Inferior parietal cortex (tissue), 1 donor: ENCODE results near the gene GCA.
A peak's percentile ranks its signal among the peaks of the same experiment; 100 is the strongest.

Experiments used
- DNase-seq: peaks from one replicate; pipeline ENCODE4 v3.0.0-alpha.2; 2016; ENCODE audit errors: extremely low spot score

The GCA gene

DNA sequence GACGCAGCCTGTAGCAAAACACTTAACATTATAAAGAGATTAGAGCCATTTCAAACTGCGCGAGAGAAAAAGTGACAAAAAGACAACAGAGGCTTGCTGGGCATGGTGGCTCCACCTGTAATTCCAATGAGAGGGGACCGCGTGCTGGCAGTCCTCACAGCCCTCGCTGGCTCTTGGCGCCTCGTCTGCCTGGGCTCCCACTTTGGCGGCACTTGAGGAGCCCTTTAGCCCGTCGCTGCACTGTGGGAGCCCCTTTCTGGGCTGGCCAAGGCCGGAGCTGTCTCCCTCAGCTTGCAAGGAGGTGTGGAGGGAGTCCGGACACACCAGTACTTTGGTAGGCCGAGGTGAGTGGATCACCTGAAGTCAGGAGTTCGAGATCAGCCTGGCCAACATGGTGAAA lies 16.1 kb upstream of the GCA start:
- DNase-seq, result no peak

DNA sequence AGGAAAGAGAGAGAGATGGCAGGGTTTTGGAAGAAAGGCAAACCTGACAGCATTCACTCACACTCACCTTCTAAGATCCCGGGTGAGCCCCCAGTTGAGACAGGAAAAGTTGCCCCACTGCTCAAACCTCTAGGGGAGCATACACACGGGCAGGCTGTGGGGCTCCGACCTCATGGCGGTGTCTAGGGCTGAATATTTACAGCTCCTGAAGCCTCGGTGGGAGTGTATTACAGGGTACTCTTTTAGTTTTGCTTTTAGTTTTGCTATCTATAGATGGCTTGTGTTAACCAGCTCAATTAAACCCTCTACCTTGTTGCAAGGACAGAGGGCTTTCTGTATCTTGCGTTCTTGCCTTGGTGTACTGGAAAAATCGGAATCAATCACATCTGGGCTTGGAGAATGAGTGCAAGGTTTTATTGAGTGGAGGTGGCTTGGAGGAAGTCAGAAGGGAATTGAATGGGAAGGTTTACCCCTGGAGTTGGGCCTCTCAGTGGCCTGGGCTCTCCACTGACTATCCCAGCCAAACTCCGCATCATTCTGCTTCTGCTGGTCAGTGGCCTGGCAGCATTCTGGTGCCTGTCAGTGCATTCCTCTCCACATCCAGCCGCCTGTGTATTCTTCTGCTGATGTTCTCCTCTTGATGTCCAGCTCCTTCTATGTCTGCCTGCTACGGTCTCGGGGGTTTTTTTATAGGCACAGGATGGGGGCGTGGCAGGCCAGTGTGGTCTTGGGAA lies 15.3 kb upstream of the GCA start:
- DNase-seq, result no peak

DNA sequence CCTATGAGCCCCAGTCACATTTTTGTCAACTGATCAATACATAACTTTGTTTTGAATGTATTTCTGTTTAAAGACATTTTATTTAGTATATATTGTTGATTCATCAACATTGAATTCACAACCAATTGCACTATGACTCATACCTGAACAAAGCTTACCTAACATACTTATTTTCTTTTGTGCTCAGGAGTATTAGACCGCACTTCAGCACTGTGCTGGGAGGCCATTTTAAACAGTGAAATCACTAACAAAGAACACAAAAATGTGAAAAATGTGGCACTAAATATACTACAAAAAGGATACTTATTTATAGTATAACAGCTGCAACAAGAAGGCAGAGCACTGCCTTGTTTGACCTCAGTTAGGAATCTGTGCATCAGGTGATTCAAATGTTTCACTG lies 13.1 kb upstream of the GCA start:
- no peak for DNase-seq

DNA sequence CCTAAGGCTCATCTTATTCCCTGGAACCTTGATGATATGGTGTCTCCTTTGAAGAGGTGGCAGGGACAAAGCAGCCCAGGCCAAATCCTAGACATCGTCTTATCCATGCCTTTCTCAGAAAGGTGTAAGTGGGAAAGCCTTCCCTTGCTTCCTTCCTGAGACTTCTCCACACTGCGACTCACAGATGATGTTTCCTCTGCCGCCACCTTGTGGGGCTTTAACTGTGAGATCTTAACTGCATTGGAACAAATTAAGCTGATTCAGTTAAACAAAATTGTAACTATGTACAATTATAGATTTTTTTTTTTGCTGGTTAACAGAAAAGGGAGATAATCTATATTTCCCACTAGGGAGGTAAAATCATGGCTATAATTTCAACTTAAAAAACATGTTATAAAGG lies 10.0 kb upstream of the GCA start:
- DNase-seq, result peak; percentile 67

DNA sequence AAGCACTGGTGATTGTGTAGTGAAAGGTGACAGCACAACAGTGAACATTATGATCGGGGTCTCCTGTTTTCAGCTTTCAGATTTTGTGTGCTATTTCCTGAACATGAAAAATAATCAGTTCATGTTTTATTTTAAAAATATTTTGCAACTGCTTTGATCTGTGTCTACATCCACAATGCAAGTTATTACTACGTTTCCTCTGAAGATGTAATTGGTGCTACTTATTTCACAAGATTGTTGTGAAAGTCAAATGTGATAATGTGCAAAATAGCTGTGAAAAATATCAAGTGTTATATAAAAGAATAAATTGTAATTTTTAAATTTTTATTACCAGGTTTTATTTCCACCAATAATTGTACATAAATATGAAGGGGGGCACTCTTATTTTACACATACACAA lies 6.1 kb upstream of the GCA start:
- DNase-seq, result no peak

DNA sequence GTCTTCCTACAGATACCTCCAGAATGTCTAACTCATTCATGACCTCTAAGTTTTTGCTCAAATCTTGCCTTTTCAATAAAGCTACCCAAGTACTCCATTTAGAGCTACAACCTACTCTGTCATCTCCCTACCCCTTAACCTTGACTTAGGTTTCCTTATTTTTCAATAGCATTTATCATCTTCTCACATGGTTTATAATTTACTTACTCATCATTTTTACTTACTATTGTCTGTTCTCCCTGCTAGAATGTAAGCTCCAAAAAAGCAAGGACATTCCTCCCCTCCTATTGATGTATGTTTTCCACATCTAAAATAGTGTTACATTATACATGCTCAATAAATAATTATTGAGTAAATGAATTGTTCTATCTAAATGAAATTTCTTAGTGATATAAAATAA lies 3.1 kb upstream of the GCA start:
- no peak for DNase-seq

DNA sequence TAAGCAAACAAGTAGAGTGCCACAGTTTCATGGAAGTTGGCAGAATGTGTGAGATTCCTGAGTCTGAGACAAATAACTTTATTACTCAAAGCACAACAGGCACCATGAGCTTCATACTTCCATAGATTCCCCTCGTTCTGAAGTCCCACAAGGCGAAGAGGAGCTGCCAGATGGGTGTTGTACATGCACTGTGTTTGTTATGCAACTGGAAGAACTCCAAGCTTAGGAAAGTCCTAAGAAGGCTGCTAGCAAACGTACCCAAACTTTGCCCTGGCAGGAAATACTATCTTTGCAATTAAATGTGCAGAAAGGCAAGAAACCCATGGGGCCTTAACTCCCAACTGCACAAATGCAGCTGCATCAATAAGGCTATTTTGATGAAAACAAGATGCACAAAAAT lies 1.6 kb upstream of the GCA start:
- no peak for DNase-seq

DNA sequence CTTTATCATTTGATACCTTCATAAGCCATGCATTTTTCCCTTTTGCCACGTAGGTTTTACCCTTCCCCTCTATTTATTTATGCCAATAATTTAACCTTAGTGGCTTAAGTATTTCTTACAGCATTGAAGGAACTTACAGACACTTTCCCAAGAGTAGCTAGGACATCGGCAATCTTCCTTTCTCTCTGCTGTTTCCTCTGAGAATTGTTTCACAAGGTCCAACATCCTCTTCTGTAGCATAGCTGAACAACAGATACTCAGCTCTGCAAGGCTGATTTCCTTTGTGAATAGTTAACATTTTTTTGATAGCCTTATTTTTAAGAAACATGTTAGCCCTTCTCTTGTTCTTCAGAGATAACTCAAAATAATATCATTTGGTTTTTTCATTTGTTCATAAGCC lies 1.1 kb upstream of the GCA start:
- DNase-seq, result no peak

DNA sequence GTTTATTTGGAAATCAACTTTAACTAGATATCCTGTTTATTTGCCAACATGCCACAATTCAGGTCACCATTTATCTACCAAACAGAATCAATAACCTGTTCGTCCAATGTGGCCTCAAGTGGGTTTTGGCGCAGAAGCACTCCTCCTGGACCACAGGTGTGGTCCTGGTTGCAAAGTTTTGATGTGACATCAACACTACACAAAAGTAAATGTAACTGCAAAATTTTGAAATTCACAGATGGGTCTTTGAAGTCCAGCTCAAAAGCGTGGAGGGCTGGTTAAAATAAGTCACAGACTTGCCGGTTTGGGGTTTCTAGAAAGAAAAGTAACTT lies 474 bp upstream of the GCA start:
- DNase-seq, result no peak

DNA sequence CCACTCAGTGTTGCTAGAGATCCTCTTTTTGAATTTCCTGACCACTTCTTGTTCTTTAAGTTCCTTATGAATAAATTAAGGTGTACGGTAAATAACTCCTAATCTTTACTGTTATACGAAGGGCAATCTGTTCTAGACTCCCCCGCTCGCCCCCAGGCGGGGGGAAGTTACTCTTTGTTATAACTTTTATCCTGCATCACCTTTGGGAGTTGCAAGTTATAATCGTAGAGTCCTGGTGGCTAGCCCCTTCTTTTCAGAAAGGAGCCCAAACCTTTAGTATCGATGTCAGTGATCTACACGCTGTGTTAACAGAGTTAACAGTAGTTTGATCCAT lies 652 bp downstream of the GCA start:
- peak; percentile 40 for DNase-seq

DNA sequence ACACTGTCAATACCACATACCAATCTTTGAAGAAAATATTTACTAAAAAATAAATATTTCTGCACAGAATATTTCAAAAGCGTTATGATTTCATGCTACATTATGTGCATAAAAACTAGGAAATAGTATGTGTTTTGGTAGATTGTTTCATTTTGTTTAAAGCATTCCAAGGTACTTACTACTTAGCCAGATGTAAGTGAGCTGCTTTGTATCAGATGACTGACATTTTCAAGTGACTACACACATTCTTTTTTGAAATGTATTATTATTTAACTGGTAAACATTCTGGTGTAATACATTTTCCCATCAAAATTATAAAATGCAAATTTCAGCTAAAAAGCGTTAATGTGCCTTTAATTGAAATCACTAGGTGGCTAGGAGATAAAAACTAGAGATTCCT lies 21.5 kb downstream of the GCA start:
- no peak for DNase-seq

DNA sequence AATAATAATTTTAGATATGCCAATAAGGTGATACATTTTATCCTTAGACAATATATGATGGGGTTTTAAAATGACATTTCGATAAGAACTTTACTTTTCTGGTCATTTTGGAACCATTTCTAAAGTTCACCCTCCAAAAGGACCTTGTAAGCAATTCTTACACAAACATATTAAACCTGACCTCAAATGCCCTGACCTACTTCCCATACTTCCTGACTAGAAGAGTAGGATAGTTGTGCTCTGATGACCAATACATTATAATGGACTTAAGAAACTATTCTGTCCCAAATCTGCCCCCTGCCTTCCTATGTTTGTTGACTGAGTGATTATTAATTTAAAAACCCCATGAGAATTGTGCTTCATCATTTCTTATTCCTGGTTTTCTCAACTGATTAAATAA lies 24.6 kb downstream of the GCA start:
- DNase-seq, result no peak

DNA sequence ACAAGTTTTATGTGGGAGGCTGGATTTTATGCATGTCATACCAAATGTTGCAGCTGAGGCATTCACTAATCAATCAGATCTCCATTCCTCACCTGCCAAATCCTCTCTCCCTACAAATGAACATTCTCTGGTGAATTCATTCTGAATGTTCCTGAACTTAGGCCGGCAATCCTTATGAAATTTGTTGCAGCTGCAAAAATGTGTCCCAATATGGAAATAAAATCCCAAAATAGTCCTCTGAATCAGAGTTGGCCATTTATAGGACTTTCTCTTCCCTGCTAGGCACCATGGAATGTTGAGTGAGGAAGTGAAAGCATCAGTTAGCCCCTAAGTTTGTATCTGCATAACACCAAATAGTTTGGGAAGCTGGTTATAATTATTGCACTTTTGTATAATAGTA lies 25.6 kb downstream of the GCA start:
- no peak for DNase-seq

DNA sequence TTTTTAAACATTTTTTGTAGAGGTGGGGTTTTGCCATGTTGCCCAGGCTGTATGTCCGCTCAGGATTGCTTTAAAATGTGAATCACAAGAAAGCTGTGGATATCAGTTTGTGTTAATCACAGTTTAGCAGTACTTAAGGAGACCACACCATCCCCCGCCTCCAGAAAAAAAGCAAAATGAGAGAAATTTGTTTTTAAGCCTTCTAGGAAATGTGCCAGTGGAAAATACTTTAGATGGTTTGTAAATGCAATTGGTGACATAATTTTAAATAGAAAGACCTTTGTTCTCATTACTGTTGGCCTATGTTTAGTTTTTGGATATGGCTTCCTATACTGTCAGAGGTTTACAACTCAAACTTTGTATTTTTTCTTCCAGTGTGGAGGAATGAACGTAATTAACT lies 27.0 kb downstream of the GCA start:
- DNase-seq, result no peak

DNA sequence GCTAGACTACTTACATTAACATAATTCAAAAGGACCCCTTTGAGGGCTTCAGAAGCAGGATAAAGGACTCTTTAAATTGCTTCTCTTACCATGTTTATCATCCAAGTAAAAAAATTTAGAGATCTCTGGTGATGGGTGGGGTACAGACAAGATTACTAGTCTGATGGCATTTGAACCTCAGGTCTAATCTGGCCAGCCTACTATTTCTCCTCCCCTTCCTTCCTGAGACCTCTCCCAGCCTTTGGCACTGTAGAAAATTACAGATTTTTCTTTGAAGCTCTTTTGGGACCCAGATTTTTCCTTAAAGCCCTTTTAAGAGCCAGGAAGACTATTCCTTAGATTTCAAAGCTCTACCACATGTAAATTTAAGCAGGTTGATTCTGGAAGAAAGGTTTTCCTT lies 28.9 kb downstream of the GCA start:
- no peak for DNase-seq

DNA sequence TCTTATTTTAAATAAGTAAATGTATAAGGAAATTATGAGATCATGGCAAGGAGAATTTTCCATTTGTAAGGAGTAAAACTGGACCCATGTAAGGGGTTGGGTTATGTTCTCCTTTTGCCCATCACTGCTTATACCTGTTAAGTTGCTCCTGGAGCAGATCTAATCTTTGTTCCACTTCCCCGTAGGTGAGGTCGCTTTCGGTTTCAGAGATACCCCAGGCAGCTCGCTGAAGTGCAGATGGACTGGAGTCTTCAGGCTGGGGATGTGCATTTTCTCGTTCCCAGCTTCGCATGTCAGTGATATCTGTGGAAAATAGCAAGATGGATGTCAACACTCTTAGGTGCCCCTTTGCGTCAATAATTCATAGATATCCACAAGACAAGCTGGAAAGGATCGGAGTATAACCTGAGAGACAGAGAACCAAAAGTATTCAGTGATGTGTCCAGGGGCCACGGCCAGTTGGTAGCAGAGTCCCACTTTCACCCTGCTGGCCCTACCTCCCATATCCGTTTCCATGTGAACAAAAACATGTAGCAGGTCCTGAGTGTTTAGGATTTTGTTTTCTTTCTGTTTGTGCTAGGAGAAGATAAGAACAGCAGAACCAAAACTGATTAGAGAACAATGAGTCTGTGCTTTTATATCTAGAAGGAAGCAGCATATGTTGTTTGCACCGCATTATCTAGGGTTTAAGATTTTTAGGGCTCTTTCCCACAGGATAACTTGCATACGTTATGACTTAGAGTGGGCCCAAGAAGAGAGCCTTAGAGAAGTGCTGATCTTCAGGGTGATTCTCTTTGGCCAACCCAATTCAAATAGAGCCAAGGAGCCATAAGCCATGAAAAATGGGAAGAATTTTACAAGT lies 36.0 kb downstream of the GCA start:
- DNase-seq, result no peak

DNA sequence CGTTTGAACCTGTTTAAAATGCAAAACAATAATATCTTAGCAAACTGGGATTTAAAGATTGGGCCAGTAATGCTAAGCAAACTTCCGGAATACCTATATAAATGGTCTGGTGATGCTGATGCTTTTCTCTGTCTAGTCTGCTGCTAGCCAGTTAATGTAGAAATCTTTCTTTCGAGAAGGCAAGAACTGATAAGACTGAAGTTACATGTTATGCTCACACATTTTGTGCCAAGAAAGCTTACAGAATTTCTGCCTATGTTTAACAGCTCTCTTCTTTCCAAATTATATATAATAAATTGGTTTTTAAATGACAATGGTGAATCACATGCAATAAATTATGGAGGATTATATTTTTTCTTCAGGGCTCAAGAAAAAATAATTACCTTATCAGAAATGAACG lies 37.9 kb downstream of the GCA start:
- no peak for DNase-seq

DNA sequence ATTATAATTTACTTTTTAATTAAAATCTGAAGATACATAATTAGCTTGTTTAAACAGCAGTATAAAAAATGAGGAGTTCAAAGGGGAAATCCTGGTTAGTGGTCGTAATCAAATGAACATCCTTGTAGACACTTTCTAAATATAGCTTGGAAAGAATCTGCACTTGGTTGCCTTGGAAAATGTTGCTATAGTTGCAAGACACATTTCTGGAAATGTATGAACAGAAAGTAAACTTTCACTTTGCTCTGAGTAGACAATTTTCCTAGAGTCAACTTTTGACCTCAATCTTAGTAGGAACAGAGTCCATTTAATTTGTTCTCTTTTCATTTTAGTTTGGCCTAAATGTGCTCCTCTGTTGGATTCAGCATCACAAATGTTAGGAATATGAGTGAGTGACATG lies 38.3 kb downstream of the GCA start:
- DNase-seq, result no peak

DNA sequence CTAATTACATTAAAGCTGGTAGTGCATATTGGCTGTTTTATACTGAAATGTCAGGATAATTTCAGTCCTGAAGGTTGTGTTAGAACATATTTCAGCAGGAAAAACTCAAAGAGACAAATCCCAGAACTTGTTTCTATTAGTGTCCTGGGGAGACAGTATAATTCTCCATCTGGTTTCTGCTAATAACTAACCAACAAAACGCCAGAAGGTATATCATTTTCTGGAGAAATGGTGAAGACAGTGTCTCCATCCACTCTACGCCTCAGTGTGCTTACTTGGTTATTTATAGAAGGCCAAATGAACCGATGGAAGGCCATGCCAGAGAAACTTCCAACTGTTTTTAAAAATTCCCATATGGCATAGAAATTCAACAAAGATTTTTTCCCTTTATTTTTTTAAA lies 41.6 kb downstream of the GCA start:
- no peak for DNase-seq

DNA sequence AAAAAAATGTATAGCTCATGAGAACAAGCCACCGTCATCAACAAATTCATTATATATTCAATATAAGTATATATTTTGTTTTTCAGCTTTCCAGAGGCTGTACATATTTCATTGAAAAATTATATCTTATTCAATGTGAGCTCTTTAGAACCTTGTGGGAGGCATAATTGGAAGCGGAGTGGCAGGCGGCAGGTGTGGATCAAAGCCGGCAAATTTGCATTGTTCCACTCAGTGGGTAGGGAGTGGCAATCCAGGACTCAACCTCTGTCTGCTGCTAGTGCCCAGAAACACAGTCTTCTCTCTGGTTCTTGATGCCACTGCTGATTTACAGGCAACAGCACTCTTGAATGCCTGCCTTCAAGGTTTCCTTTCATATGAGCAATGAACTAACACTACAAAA lies 46.9 kb downstream of the GCA start:
- DNase-seq, result no peak

DNA sequence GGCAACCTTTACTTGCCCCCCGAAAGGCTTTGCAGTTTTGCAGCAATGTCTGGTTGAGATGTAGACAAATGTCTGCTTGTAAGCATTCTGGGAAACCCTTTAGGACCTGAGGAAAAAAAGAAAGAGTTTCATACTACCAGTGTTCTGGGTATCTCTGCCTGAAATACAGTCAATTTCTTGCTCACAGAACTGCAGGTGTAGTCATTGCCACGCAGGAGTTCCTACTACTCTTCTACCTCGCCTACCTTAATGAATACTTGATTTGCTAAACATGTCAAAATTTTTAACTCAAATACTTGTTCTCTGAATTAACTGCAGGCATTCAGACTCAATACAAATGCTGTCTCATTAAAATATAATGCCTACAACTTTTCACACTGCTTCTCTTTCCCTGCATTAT lies 56.4 kb downstream of the GCA start:
- DNase-seq, result no peak

DNA sequence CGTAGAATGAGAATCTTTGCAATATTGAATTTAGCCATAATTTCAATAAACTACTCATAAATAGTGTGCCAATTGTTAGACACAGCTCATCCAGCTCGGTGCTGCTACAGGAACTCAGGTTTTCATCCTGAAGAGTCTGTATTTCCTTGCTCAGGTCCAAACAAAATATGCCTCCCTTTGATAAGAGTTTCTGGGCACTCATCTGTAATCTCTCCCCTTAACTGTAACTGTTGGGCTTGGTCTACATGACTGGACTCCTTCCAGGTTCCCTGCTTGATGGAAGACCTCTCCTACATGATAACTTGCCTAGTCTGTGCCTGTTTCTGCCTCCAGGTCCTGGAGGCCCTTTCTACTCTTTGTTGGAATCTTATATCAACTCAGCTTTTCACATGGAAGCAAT lies 57.9 kb downstream of the GCA start:
- DNase-seq, result no peak

DNA sequence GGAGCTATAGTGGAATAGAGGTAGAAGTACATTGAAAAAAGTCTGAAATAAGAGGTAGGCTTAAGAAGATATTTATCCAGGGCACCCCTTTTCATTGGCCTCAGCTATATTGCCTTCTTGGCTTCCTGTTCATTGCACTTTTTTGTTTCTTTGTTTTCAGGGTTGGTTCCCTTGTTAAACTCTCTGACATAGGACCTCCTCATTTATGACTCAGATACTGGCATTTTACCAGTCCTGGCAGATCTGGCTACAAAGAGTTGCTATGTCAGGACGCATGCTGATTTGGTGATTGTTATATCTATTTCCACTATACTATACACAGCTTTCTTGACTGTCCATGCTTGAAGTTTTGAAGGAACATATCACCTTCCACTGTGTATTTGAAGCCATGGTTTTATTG lies 60.0 kb downstream of the GCA start:
- DNase-seq, result no peak
